Hypothalamus (tissue), 51 donors: ENCODE measurements around the gene TNFAIP8.

Source experiments
- DNase-seq, 51 donors: peaks; one replicate each; lab custom pipeline; 2025; lab: John Stamatoyannopoulos, UW

Gene TNFAIP8

DNA sequence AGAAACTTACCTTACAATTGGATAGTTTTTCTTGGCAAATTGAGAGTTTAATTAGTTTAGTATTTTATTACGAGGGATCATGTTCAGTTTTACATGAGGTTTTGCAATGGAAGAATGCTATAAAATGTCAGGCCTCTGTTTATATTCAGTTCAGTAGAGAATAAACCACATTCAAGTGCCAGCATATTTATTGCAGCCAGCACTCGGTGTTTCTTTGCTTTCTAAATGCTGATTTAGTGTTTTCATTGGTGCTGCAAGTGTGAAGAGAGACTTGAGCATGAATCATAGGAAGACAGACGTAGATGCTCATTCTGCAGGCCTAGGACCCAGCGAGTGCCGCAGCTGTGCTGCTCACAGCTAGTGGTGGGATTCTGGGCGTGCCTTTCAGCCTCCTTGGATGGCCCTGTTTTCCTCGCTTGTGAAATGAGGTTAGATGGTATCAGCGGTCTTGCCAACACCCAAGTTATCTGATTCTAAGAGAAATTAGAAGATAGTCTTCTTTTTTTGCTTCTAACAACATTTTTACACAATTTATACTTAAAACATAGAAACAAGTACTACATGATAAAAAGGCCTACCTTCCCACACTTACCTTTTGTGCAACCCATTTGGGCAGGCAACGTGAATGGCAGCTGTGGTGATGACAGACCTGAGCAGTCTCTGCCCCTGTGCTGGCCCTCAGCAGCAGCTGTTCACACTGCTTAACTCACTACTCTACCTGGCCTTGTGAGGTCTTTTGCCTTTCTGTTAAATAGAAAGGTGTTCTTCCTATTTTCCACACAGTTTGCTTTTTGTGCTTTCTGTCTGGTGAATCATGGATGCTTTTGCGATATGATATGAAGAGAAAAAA, 26.8 kb upstream of the TNFAIP8 start:
- no peak for DNase-seq

GRCh38 chr5:119329666-119330065, 26.2 kb upstream of the TNFAIP8 start:
- no peak for DNase-seq

- DNase-seq, result no peak
Measured at GRCh38 chr5:119330367-119331183, 25.2 kb upstream of the TNFAIP8 start.

DNA sequence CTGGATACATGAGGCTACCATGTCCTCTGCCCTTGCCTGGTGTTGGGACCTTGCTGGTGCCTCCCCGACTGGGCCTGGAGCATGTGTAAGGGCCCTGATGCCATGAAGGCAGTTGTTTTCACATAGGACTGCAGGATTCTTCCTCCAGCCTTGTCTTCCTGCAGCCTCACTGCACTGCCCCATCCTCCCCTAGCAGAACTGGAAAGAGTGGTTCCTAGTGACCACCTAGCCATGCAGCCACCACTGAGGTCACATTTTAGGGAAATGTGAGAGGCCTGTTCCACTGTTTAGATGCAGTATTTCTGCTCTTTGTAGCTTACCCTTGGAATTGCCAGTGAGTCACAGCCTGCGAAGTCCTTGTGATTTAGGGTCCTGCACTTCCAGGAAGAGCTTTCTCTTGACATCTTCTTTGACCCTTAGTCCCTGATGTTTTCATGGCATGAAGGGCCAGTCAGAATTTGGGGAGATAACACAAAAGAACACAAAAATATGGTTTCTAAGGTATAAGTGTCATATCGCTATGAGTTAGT, 24.2 kb upstream of the TNFAIP8 start:
- DNase-seq, result no peak

GRCh38 chr5:119332208-119332607, 23.6 kb upstream of the TNFAIP8 start:
- no peak for DNase-seq

DNA sequence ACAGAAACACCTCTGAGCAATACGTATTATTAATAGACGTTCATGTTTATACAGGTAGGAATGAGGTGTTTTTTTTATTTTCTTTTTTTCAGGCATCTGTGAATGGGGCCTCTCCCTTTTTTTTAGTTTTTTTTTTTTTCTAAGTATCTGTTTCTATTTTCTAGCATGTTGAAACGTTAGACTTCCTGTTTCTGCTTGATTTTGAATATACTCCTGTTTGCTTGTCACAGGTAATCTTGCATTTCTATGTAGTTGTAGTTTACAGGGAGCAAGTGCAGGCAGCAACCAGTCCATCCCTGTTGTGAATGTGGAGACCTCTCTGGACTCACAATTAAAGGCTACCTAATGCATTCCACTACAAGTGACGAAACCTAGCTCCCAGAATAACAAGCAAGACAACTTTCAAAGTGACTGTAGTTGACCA, 22.8 kb upstream of the TNFAIP8 start:
- no peak for DNase-seq

DNA sequence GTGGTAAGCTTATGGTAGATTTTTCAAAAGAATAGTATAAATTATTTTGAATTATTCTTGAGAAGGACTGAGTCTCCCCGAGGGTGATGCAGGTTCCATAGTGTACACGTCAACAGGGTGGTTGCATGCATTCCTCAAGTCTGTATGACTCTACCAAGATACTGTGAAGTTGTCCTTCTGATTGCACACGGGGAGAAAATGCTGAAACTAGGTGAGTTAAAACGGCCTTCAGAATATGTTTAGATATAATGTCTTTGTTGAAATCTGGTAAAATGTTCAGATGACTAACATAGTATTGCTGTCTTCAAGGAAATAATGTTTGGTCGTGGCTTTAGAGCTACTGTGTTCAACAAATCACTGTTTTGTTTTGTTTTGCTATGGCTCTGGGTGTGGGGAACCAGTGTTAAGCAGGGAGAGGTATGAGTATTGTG, 22.4 kb upstream of the TNFAIP8 start:
- no peak for DNase-seq

- no peak for DNase-seq
Measured at GRCh38 chr5:119335261-119335677, 20.6 kb upstream of the TNFAIP8 start.

DNA sequence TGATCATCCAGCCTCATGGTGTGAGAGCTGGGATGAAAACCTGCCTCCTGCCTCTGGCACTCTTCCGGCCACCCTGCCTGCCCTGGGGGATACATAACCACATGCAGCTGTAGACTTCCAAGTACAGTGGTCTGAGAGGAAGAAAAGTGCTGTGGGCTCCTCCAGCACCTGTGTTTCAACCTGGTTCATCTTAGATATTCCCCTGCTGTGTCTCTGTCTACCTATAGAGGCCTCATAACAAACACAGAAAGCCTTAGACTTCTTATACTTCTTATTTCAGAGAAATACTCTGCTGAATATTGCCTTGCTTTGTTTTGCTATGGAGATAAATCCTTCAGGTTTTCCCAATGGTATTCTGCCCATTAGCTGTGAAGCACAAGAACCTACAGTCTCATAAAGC, 19.6 kb upstream of the TNFAIP8 start:
- DNase-seq, result no peak

GRCh38 chr5:119336845-119337580, 18.8 kb upstream of the TNFAIP8 start:
- DNase-seq, result no peak

DNA sequence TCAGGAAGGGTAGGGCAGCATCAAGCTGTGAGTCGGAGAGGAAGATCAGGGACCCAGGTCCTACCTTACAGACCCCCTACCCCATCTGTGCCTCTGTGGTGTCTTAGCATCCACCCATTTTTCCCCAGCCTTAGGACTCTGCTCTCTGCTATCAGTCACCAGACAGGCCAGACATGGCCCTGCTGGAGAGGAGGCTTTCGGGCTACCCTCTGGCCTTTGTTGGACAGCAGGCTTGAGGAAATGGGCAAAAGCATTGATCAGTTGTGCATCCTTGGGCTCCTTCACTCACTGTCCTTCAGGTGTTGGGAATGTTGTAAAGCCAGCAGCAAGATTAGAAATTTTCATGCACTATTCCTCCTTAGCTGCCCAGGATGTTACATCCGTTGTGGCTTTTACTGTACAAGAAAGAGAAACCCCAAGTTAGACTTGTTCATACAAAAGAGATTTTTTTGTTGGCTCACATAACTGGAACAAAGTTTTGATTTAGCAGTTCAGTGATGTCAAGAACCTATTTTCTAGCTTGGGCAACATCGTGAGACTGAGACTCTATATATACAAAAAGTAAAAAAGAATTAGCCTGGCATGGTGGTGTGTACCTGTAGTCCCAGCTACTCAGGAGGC, 17.4 kb upstream of the TNFAIP8 start:
- DNase-seq, result no peak

DNA sequence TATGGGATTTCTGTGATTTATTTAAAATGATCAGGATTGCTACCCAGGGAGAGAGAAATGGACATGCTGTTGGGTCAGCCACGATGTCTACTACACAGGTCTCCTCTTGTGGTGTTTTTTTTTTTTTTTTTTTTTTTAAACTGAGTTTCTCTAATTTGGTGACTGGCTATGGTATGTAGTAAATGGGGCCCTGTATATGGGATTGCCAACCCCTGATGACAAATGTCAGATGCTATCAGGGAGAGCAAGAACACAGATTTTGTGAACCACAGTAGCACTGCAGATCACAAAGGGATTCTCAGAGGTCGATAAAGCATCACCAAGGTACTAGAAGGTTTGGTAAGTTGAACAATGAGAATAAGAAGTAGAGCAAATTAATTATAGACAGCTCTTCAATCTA, 16.5 kb upstream of the TNFAIP8 start:
- DNase-seq, result no peak

GRCh38 chr5:119339965-119340364, 15.9 kb upstream of the TNFAIP8 start:
- no peak for DNase-seq

DNA sequence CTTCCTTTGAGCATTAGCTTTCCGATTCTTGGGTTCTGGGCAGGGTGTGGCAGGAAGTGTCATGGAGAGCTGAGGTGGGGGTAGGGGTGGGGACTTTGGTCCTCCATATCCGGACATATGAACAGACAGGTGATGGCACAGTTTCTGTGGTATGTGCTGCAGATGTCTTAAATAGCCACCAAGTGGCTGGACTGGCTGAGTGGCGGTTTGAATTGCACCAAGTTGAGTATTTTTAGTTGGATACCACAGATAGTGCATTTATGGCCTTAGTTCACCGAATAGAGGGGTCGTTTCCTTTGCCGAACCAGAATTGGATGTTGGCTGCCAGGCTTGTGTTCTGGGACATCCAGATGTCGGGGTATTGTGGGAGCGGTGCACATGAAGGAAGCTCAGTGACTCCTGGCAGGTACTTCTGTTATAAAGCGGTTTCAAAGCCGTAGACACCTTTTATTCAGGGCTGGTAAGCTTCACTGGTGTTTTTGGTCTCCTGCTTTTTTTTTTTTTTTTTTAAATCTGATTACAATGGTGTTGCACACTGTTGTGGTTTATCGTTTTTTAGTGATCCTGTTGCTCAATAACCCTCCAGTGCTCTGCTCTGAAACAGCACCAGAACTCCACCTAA, 15.1 kb upstream of the TNFAIP8 start:
- DNase-seq, result no peak

- no peak for DNase-seq
Measured at GRCh38 chr5:119341452-119342349, 14.1 kb upstream of the TNFAIP8 start.

GRCh38 chr5:119342406-119342805, 13.4 kb upstream of the TNFAIP8 start:
- no peak for DNase-seq

DNA sequence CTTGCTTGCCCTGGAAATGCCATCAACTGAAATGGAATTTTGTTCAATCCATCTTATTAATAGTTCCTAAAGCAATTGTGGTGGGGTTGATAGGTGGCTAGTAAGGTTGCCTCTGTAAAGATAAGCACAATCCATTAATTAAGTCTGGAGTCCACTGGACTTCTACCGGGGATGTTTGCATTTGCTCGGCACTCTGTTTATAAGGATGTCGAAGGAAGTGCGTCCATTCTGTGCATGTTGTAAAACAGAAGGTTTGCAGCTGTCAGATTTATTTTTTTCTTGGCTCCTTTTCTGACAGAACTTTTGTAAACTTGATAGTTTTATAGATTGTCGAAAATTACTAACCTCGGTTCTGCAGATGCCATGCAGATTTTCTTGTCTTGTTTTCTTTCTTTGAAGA, 12.8 kb upstream of the TNFAIP8 start:
- DNase-seq, result no peak

DNA sequence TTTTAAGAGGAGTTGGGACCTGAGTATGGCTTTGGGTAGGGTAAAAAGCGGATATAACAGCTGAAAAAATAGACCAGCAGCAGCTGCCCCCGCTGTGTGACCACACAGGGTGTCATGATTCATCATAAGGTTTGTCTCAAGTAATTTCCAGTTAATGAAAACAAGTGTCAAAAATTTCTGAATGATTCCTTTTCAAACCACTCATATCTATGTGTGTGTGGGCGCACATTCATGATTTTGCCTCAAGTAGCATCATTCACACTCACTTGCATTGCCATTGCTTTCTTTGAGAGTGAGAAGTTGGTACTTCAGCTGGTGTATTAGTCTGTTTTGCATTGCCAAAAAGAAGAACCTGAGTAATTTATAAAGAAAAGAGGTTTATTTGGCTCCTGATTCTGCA, 12.1 kb upstream of the TNFAIP8 start:
- DNase-seq, result no peak

GRCh38 chr5:119344231-119344630, 11.6 kb upstream of the TNFAIP8 start:
- DNase-seq, result no peak
